K562 (cell line): ENCODE measurements around the gene FBXO17. TPM values are rescaled to one million over a fixed set of nuclear protein-coding genes. Genes with fewer than 3 reads are reported as not detected.
A peak's percentile ranks its signal among the peaks of the same experiment; 100 is the strongest.
"Not testable (repeated sequence)": the region's sequence is repeated elsewhere in the genome, so short reads cannot be mapped to it uniquely, and the experiment has no call there.

Experiments used
- ATAC-seq: fragments of 200-7000 bp; cut with Tn5 transposase; 3 replicates; pipeline ENCODE4 v1.9.1; 2020; ENCODE audit warnings: moderate library complexity
- BruUV-seq: library from RNA; stranded (reverse); fragments of 400-500 nt; replicated peaks from 2 replicates; lab custom pipeline; 2021; lab: Mats Ljungman, UMichigan
- CTCF ChIA-PET: fragments of 300-600 bp; formaldehyde crosslinking; extraction: SDS; loops from one replicate; lab custom pipeline; 2021; ENCODE audit warnings: low intra/inter-chr PET ratio; lab: Yijun Ruan, JAX
- POLR2A ChIA-PET: fragments of 300-600, 350-650 bp; sonication (Branson Sonifier 250); formaldehyde crosslinking; extraction: SDS; loops from one replicate; lab custom pipeline; 2021; ENCODE audit warnings: antibody characterized with exemption, inconsistent platforms; lab: Yijun Ruan, JAX
- DNase-seq, 4 experiments: peaks; one replicate each; pipeline versions ENCODE4 v3.0.0 to v3.0.0-alpha.2; 2011 to 2018; ENCODE audit warnings: low spot score in 3 of 4, mixed read lengths in 3 of 4; ENCODE audit errors: extremely low read depth in 1 of 4
- FAIRE-seq: peaks from 2 replicates; lab custom pipeline; 2011; peaks lifted over from hg19 to GRCh38; lab: Jason Lieb, UNC
- H2AFZ ChIP-seq: 2 replicates; pipeline ENCODE4 v1.6.0; 2011; ENCODE audit warnings: low read depth, low read length, control low read depth, inconsistent platforms
- H3K27ac ChIP-seq: fragments of 200-600 bp; 3 replicates; pipeline ENCODE4 v1.8.0; 2011; ENCODE audit warnings: low read depth, mild to moderate bottlenecking, control low read depth, inconsistent platforms, low read length, moderate library complexity, mixed read lengths; ENCODE audit errors: extremely low read depth
- H3K27me3 ChIP-seq, 2 experiments: fragments of 300-600 bp in 1 of 2; 2 replicates in 1 of 2; 3 replicates in 1 of 2; pipeline versions ENCODE4 v1.6.0 to v1.8.0; 2011; ENCODE audit warnings: inconsistent platforms in 2 of 2, low read length in 2 of 2, mild to moderate bottlenecking in 1 of 2, mixed read lengths in 1 of 2, moderate library complexity in 1 of 2; ENCODE audit not compliant: control insufficient read depth in 2 of 2, insufficient read depth in 2 of 2
- H3K36me3 ChIP-seq: fragments of 300-600 bp; 3 replicates; pipeline ENCODE4 v1.8.0; 2011; ENCODE audit warnings: mild to moderate bottlenecking, low read length, inconsistent platforms; ENCODE audit not compliant: control insufficient read depth, insufficient read depth
- H3K4me1 ChIP-seq, 2 experiments: fragments of 200-600 bp in 1 of 2; replicated peaks in 1 of 2; 2 replicates in 1 of 2; 3 replicates in 1 of 2; pipeline versions ENCODE4 v1.5.1 to v1.8.0; 2011; ENCODE audit warnings: inconsistent platforms in 2 of 2, low read length in 2 of 2, mild to moderate bottlenecking in 1 of 2, mixed read lengths in 1 of 2, moderate library complexity in 1 of 2; ENCODE audit not compliant: control insufficient read depth in 2 of 2, insufficient read depth in 2 of 2
- H3K4me2 ChIP-seq: 2 replicates; pipeline ENCODE4 v1.6.1; 2011; ENCODE audit warnings: low read length, control low read depth, inconsistent platforms, mixed read lengths; ENCODE audit not compliant: insufficient read depth
- H3K4me3 ChIP-seq: fragments of 200-600 bp; sonication (generic), shearing (Covaris generic); 2 replicates; pipeline ENCODE4 v1.5.1; 2016; ENCODE audit warnings: control low read depth, inconsistent platforms
- H3K79me2 ChIP-seq: fragments of 200-600 bp; 3 replicates; pipeline ENCODE4 v1.8.0; 2011; ENCODE audit warnings: low read length, inconsistent platforms; ENCODE audit not compliant: control insufficient read depth, insufficient read depth
- H3K9ac ChIP-seq, 2 experiments: 2 replicates each; pipeline versions ENCODE4 v1.6.0 to v1.6.1; 2011; ENCODE audit warnings: low read depth in 2 of 2, low read length in 2 of 2, control low read depth in 1 of 2, inconsistent platforms in 1 of 2, mild to moderate bottlenecking in 1 of 2, mixed read lengths in 1 of 2; ENCODE audit not compliant: insufficient read depth in 1 of 2
- H3K9me1 ChIP-seq: one replicate; pipeline ENCODE4 v1.6.0; 2011; ENCODE audit warnings: inconsistent platforms, mild to moderate bottlenecking, low read length, moderate library complexity; ENCODE audit not compliant: control insufficient read depth, insufficient read depth
- H3K9me3 ChIP-seq: replicated peaks from 2 replicates; pipeline ENCODE4 v1.5.1; 2011; ENCODE audit warnings: low read depth, low read length, inconsistent platforms; ENCODE audit not compliant: control insufficient read depth, insufficient read depth
- H4K20me1 ChIP-seq: replicated peaks from 2 replicates; pipeline ENCODE4 v1.6.1; 2011; ENCODE audit warnings: low read length, inconsistent platforms, mixed read lengths; ENCODE audit not compliant: control insufficient read depth, insufficient read depth
- LCOR ChIP-seq: sonication (generic); formaldehyde crosslinking; IDR thresholded peaks from 2 replicates; pipeline ENCODE4 v1.8.0; 2022; ENCODE audit warnings: mild to moderate bottlenecking, missing genetic modification reagents
- MCM3 ChIP-seq: fragments of 450-650 bp; IDR thresholded peaks from 2 replicates; pipeline ENCODE4 v1.6.1; 2016
- SMC3 ChIP-seq: conservative IDR thresholded peaks from 2 replicates; pipeline ENCODE4 v1.6.1; 2011; ENCODE audit warnings: low read depth, low read length, improper control_type of control experiment; ENCODE audit not compliant: insufficient read depth
- SNAPC5 ChIP-seq: fragments of 250-450 bp; sonication (Bioruptor Pico); IDR thresholded peaks from 2 replicates; pipeline ENCODE4 v1.8.0; 2021; ENCODE audit warnings: moderate library complexity, mild to moderate bottlenecking, inconsistent platforms
- ZNF146 ChIP-seq: IDR thresholded peaks from one replicate; pipeline ENCODE4 v1.6.1; 2018; ENCODE audit warnings: missing compliant biosample characterization; ENCODE audit not compliant: unreplicated experiment
- WGBS: fragments of 100-300 bp; shearing (Covaris generic); methylation state at CpG from one replicate; pipeline ENCODE4 v1.1.6; 2016; ENCODE audit warnings: low coverage, mixed read lengths; ENCODE audit not compliant: insufficient coverage; ENCODE audit errors: missing lambda C conversion rate; 5-methylcytosine and 5-hydroxymethylcytosine counted together
- in situ Hi-C: fragments of 300-500 bp; cut with MboI; formaldehyde crosslinking; loops from 4 replicates; pipeline ENCODE4 v1.15.0; 2018; ENCODE audit warnings: inconsistent platforms, mixed read lengths
- intact Hi-C: fragments of 100-400 bp; cut with micrococcal nuclease; formaldehyde crosslinking; loops from 2 replicates; pipeline ENCODE4 v1.14.2; 2022
- polyA plus RNA-seq, 8 experiments: library from polyadenylated mRNA; depleted of rRNA in 4 of 8; stranded (reverse) in 5 of 8; unstranded in 3 of 8; fragments of >200 nt; fragmentation: Nextera tagmentation in 2 of 8; fragmentation: Illumina TruSeq in 1 of 8; extraction: Ambion mirVana in 2 of 8; extraction: Trizol in 1 of 8; gene quantifications; 2 replicates each; pipeline versions ENCODE4 v1.2.1 to v1.2.3, GENCODE V29; 2011 to 2014; ENCODE audit warnings: inconsistent platforms in 1 of 8, missing spikeins in 1 of 8
- total RNA-seq, 7 experiments: library from RNA; depleted of rRNA in 6 of 7; stranded (reverse); fragments of >200 nt in 6 of 7; fragmentation: Illumina TruSeq in 2 of 7; extraction: Trizol in 2 of 7; gene quantifications; 2 replicates each; pipeline versions ENCODE4 v1.2.1 to v1.2.3, GENCODE V29; 2011 to 2021; ENCODE audit warnings: low replicate concordance in 1 of 7
- TF ChIP-seq, protein P1 (sequence below): fragments of 250-450 bp; sonication (Bioruptor Pico); IDR thresholded peaks from 2 replicates; pipeline ENCODE4 v1.5.0; 2020; ENCODE audit warnings: mild to moderate bottlenecking
- TF ChIP-seq, protein P2 (sequence below): fragments of 450-650 bp; IDR thresholded peaks from 2 replicates; pipeline ENCODE4 v1.6.1; 2017; ENCODE audit warnings: antibody characterized with exemption

FBXO17 gene
- total and polyA plus RNA-seq, 9 of the 15 experiments (the other 6 are each of a cell fraction or from before 2014, with no cell fraction given), result 4.1 to 27.1 (median 19.0) TPM

- 35% methylated on average over 5 of the region's 5 CpGs for WGBS
- H2AFZ ChIP-seq, H3K27me3 ChIP-seq, H3K9ac ChIP-seq, H3K4me2 ChIP-seq, DNase-seq, intact Hi-C loops, in situ Hi-C loops, CTCF ChIA-PET, H4K20me1 ChIP-seq, ATAC-seq, H3K9me3 ChIP-seq, H3K9me1 ChIP-seq, H3K79me2 ChIP-seq, FAIRE-seq, H3K27ac ChIP-seq, H3K4me3 ChIP-seq: not testable (repeated sequence)
- H3K4me1 ChIP-seq, result peaks cover 0 to 11% of the 10 kb centered on the region in 2 experiments; a peak in 2 of 5 replicates
- POLR2A ChIA-PET, result interaction anchor here (0.9 kb wide), 1 partner anchor 9 kb away, joined by 7 read pairs; no protein-coding TSS in a partner anchor
- TSS peak; percentile 41 for BruUV-seq
- peaks cover 16% of the 10 kb centered on the region; the same call in 2 of the 3 replicates for H3K36me3 ChIP-seq
These were observed 34.1 kb downstream of the FBXO17 start for GRCh38 chr19:38941466-38941865.

- ATAC-seq (no peak), FAIRE-seq (no peak), DNase-seq (no peak)
- Histone ChIP-seq H3K4me1 (peaks cover 0 to 1% of the 10 kb centered on the region in 2 experiments; a peak in 2 of 5 replicates), H3K9me3 (0 out of 2 replicates have a peak, but pooled peaks cover under 1% of the 10 kb centered on the region), H3K9ac (no peak overlapping the region), H3K27me3 (no peaks in the 10 kb centered on the region), H2AFZ (no peak overlapping the region), H3K27ac (no peak overlapping the region), H3K36me3 (peaks cover 7% of the 10 kb centered on the region; the same call in 2 of the 3 replicates), H4K20me1 (no peaks in the 10 kb centered on the region), H3K79me2 (no peaks in the 10 kb centered on the region), H3K4me2 (no peak overlapping the region), H3K9me1 (no peaks in the 10 kb centered on the region), H3K4me3 (no peak overlapping the region)
- 21% methylated on average over 5 of the region's 5 CpGs for WGBS
- in situ Hi-C loops, result no loop called here
- CTCF ChIA-PET, result no interaction called here
- TF ChIP-seq, protein P1, sequence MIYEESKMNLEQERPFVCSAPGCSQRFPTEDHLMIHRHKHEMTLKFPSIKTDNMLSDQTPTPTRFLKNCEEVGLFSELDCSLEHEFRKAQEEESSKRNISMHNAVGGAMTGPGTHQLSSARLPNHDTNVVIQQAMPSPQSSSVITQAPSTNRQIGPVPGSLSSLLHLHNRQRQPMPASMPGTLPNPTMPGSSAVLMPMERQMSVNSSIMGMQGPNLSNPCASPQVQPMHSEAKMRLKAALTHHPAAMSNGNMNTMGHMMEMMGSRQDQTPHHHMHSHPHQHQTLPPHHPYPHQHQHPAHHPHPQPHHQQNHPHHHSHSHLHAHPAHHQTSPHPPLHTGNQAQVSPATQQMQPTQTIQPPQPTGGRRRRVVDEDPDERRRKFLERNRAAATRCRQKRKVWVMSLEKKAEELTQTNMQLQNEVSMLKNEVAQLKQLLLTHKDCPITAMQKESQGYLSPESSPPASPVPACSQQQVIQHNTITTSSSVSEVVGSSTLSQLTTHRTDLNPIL (CRISPR knock-in tag), result no peak
- TF ChIP-seq SNAPC5 (CRISPR knock-in tag) (no peak), MCM3 (no peak), LCOR (CRISPR knock-in tag) (no peak), SMC3 (no peak), ZNF146 (CRISPR knock-in tag) (no peak)
- TF ChIP-seq, protein P2, sequence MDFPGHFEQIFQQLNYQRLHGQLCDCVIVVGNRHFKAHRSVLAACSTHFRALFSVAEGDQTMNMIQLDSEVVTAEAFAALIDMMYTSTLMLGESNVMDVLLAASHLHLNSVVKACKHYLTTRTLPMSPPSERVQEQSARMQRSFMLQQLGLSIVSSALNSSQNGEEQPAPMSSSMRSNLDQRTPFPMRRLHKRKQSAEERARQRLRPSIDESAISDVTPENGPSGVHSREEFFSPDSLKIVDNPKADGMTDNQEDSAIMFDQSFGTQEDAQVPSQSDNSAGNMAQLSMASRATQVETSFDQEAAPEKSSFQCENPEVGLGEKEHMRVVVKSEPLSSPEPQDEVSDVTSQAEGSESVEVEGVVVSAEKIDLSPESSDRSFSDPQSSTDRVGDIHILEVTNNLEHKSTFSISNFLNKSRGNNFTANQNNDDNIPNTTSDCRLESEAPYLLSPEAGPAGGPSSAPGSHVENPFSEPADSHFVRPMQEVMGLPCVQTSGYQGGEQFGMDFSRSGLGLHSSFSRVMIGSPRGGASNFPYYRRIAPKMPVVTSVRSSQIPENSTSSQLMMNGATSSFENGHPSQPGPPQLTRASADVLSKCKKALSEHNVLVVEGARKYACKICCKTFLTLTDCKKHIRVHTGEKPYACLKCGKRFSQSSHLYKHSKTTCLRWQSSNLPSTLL, result no peak
- BruUV-seq, result no TSS peak
- POLR2A ChIA-PET, result no interaction called here
- intact Hi-C loops, result loop anchor here (10.0 kb wide), 2 partner anchors 205 to 425 kb away; no protein-coding TSS in a partner anchor
These were observed 35.6 kb downstream of the FBXO17 start for GRCh38 chr19:38939957-38940356.
